HEK293 (cell line): Measurements from ENCODE around the gene PDSS2.

Source experiments
- CTCF ChIP-seq: fragments of 450-650 bp; formaldehyde crosslinking; IDR thresholded peaks from 2 replicates; pipeline ENCODE4 v1.5.1; 2016; ENCODE audit warnings: missing biosample characterization, missing genetic modification characterization
- PATZ1 ChIP-seq: fragments of 450-650 bp; formaldehyde crosslinking; IDR thresholded peaks from 2 replicates; pipeline ENCODE4 v1.5.1; 2016; ENCODE audit warnings: missing biosample characterization, missing genetic modification characterization
- SP2 ChIP-seq: fragments of 450-650 bp; formaldehyde crosslinking; IDR thresholded peaks from 2 replicates; pipeline ENCODE4 v1.5.1; 2016; ENCODE audit warnings: missing biosample characterization, missing genetic modification characterization
- ZBTB7A ChIP-seq: fragments of 450-650 bp; formaldehyde crosslinking; IDR thresholded peaks from 2 replicates; pipeline ENCODE4 v1.5.1; 2016; ENCODE audit warnings: low read depth, missing biosample characterization, missing genetic modification characterization
- ZNF248 ChIP-seq: fragments of 450-650 bp; formaldehyde crosslinking; IDR thresholded peaks from 2 replicates; pipeline ENCODE4 v1.5.1; 2017; ENCODE audit warnings: missing biosample characterization, missing genetic modification characterization
- ZNF335 ChIP-seq: fragments of 450-650 bp; formaldehyde crosslinking; conservative IDR thresholded peaks from 2 replicates; pipeline ENCODE4 v1.5.1; 2016; ENCODE audit warnings: missing biosample characterization, missing genetic modification characterization

GRCh38 chr6:107319906-107320530, 139.3 kb downstream of the PDSS2 start:
- TF ChIP-seq ZBTB7A (no peak), ZNF248 (tag by site-specific recombination) (no peak), SP2 (tag by site-specific recombination) (no peak), CTCF (tag by site-specific recombination) (no peak), ZNF335 (no peak), PATZ1 (tag by site-specific recombination) (no peak)
